A549 (cell line): ENCODE measurements around the gene TMTC1.

Source experiments
- BHLHE40 ChIP-seq: IDR thresholded peaks from 2 replicates; pipeline ENCODE4 v1.6.1; 2012; ENCODE audit warnings: low read depth, low read length, inconsistent platforms
- CHD4 ChIP-seq: fragments of 200-600 bp; sonication (generic); IDR thresholded peaks from 2 replicates; pipeline ENCODE4 v1.6.1; 2016; ENCODE audit warnings: antibody characterized with exemption, mild to moderate bottlenecking, borderline replicate concordance
- EHMT2 ChIP-seq: fragments of 200-600 bp; sonication (generic); IDR thresholded peaks from 2 replicates; pipeline ENCODE4 v1.6.1; 2016; ENCODE audit warnings: antibody characterized with exemption, low read depth, mild to moderate bottlenecking, moderate library complexity
- EP300 ChIP-seq, 2 experiments: fragments of >200 bp; sonication (Bioruptor Twin); formaldehyde crosslinking; IDR thresholded peaks; 2 replicates in 1 of 2; 3 replicates in 1 of 2; pipeline ENCODE4 v1.6.1; 2016 to 2017
- KDM1A ChIP-seq: fragments of 200-600 bp; sonication (generic); IDR thresholded peaks from 2 replicates; pipeline ENCODE4 v1.6.1; 2016; ENCODE audit warnings: low read depth, mild to moderate bottlenecking
- MAZ ChIP-seq: fragments of 150-350 bp; IDR thresholded peaks from 2 replicates; pipeline ENCODE4 v1.6.1; 2014; ENCODE audit warnings: antibody characterized with exemption, low read depth, low read length, borderline replicate concordance
- POLR2A ChIP-seq: IDR thresholded peaks from 2 replicates; pipeline ENCODE4 v1.6.1; 2012; ENCODE audit warnings: mild to moderate bottlenecking, low read length
- RCOR1 ChIP-seq: fragments of 150-350 bp; IDR thresholded peaks from 2 replicates; pipeline ENCODE4 v1.6.1; 2014; ENCODE audit warnings: antibody characterized with exemption, low read length, low read depth
- RFX5 ChIP-seq: fragments of 450-650 bp; IDR thresholded peaks from 2 replicates; pipeline ENCODE4 v1.7.1; 2014; ENCODE audit warnings: antibody characterized with exemption, mild to moderate bottlenecking, moderate library complexity
- TF ChIP-seq, protein P1 (sequence below): fragments of >200 bp; sonication (Bioruptor Twin); formaldehyde crosslinking; IDR thresholded peaks from 3 replicates; pipeline ENCODE4 v1.5.1; 2016
- TF ChIP-seq, protein P2 (sequence below): fragments of 250-450 bp; sonication (Bioruptor Pico); IDR thresholded peaks from 2 replicates; pipeline ENCODE4 v1.5.0; 2020; ENCODE audit warnings: low read depth, mild to moderate bottlenecking, moderate library complexity
- TF ChIP-seq, protein P3 (sequence below): IDR thresholded peaks from 2 replicates; pipeline ENCODE4 v1.6.1; 2012

DNA sequence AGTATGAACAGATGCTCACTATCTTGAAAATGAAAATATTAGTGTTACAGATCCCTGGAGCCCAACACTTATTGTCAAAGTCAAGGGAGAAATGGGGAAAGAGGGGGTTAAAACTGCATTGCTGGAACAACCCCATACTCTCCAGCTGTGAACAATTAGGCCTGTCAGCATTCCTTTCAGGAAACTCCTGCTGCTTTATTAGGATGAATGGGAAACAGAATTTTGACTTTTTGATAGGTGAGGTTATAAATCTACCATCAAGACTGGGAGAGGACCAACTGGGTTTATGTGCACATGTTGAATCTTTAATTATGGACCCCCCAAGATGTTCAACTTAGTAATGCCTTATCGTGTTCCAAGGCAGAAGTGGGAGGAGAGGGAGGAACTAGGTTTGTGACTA, 85.0 kb downstream of the TMTC1 start:
- TF ChIP-seq BHLHE40 (no peak), EP300 (IDR thresholded peaks at IDR 0.05) (no peak), RCOR1 (no peak), CHD4 (no peak), EHMT2 (no peak), KDM1A (no peak), POLR2A (no peak), MAZ (no peak), RFX5 (no peak)
- TF ChIP-seq, protein P1, sequence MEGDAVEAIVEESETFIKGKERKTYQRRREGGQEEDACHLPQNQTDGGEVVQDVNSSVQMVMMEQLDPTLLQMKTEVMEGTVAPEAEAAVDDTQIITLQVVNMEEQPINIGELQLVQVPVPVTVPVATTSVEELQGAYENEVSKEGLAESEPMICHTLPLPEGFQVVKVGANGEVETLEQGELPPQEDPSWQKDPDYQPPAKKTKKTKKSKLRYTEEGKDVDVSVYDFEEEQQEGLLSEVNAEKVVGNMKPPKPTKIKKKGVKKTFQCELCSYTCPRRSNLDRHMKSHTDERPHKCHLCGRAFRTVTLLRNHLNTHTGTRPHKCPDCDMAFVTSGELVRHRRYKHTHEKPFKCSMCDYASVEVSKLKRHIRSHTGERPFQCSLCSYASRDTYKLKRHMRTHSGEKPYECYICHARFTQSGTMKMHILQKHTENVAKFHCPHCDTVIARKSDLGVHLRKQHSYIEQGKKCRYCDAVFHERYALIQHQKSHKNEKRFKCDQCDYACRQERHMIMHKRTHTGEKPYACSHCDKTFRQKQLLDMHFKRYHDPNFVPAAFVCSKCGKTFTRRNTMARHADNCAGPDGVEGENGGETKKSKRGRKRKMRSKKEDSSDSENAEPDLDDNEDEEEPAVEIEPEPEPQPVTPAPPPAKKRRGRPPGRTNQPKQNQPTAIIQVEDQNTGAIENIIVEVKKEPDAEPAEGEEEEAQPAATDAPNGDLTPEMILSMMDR = no peak
- TF ChIP-seq, protein P2, sequence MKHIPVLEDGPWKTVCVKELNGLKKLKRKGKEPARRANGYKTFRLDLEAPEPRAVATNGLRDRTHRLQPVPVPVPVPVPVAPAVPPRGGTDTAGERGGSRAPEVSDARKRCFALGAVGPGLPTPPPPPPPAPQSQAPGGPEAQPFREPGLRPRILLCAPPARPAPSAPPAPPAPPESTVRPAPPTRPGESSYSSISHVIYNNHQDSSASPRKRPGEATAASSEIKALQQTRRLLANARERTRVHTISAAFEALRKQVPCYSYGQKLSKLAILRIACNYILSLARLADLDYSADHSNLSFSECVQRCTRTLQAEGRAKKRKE = no peak
- TF ChIP-seq, protein P3, sequence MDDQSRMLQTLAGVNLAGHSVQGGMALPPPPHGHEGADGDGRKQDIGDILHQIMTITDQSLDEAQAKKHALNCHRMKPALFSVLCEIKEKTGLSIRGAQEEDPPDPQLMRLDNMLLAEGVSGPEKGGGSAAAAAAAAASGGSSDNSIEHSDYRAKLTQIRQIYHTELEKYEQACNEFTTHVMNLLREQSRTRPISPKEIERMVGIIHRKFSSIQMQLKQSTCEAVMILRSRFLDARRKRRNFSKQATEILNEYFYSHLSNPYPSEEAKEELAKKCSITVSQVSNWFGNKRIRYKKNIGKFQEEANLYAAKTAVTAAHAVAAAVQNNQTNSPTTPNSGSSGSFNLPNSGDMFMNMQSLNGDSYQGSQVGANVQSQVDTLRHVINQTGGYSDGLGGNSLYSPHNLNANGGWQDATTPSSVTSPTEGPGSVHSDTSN = no peak
